Left ventricle myocardium superior (tissue), 1 donor: ENCODE data around the gene FN1. TPM values are rescaled to one million over a fixed set of nuclear protein-coding genes. Genes with fewer than 3 reads are reported as not detected.
"Not testable (repeated sequence)": the region's sequence is repeated elsewhere in the genome, so short reads cannot be mapped to it uniquely, and the experiment has no call there.

Experiments
- ATAC-seq: fragments of 200-7000 bp; cut with Tn5 transposase; one replicate; pipeline ENCODE4 v1.9.1; 2020; ENCODE audit warnings: mild to moderate bottlenecking, moderate library complexity
- DNase-seq: peaks from one replicate; pipeline ENCODE4 v3.0.0-alpha.2; 2020
- intact Hi-C: fragments of 100-400 bp; cut with micrococcal nuclease; formaldehyde crosslinking; loops from one replicate; pipeline ENCODE4 v1.11.0; 2022
- total RNA-seq: library from RNA; stranded (reverse); fragmentation: NEBNext Ultra II Directional; extraction: Animal tissue kit (Norgen Biotek cat#: 25700); gene quantifications from one replicate; pipeline ENCODE4 v1.2.1, GENCODE V29; 2021
- donor health status: DM: no; HTN: yes; CAD: no; lungs with severe emphysema.

FN1 gene
- total RNA-seq, 1 donor from 2014 or later = 68.9 TPM

DNA sequence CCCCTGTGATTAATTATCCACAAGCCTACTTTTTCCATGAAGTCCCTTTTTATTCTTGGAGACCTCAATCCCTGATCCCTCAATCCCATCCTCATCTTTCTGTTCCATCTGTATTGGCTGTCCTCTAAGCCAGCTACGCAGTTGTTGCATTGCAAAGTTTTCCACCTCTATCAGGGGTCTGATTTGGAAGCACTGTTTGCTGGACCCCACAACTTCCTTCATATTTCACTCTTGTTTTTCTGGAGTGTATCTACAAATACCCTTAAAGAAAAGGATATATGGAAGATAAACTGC, 22.4 kb downstream of the FN1 start:
- intact Hi-C loops = no loop called here
- ATAC-seq (no peak), DNase-seq (no peak)

DNA sequence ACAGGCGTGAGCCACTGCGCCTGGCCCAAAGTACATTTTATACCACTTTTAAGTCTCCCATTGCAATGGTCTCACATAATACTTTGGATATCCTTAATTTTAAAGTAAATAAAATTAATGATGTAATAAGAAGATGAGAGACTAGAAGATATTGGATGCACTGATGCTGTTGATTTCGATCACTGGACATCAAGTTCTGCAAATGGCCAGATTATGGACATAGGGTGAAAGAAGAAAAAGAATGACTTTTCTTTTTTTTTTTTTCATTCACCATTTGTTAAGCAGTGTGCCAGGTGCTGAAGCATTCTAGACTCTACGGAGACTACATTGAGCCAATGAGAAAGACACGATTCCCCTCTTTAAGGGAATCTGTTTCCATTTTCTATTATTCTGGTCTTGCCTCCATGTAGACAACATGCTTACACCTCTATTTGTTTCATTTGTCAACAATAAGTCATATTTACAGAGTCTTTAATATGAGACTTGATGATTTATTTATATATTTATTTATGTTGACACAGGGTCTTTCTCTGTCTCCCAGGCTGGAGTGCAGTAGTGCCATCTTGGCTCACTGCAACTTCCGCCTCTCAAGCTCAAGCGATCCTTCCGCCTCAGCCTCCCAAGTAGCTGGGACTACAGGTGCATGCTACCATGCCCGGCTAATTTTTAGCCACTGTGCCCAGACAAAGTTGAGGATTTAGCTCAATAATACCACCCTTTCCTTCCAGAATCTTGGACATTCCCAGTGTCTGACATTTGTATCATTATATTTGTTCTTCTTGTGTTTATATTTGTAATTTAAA, 23.7 kb downstream of the FN1 start:
- no peak for ATAC-seq
- DNase-seq = no peak
- intact Hi-C loops = no loop called here

DNA sequence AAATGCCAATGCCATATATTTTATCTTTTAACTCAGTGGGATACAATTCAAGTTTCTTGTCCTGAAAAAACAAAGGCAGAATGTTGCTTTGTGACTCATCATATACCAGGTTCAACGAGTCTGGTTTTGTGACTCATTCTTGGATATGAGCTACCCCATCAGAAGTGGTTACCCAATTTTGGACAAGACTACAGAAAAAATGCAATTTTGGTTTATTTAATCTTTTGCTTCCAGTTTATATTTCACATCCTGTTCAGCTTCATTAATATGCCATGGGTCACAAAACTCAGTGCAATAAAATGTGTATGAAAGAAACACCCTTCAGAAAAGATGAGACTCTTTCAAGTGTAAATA, 25.0 kb downstream of the FN1 start:
- ATAC-seq (no peak), DNase-seq (no peak)

DNA sequence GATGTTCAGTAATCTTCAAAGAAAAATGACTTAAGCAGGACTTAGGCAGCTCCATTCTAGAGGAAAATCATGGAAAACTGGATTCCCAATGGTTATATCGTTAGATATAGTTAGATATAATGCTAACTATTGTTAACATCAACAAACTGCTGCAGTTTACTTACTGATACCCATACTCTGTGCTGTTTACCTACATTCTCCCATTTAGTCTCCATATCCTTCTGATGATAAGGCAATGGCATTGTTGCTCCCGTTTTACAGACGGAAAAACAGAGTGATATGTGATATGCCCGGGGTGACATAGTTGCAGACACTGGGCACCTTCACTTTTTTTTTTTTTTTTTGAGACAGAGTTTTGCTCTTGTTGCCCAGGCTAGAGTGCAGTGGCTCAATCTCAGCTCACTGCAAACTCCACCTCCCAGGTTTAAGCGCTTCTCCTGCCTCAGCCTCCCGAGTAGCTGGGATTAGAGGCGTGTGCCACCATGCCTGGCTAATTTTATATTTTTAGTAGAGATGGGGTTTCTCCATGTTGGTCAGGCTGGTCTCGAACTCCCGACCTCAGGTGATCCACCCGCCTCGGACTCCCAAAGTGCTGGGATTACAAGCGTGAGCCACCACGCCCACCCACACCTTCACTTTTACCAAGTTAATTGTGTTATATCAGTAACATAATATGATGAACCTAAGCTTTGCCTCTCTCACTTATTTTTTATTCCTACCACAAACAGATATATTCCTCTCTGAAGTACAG, 25.5 kb downstream of the FN1 start:
- ATAC-seq, intact Hi-C loops, DNase-seq: not testable (repeated sequence)

More for the DNA sequence above, 25.0 kb downstream of the FN1 start:
- intact Hi-C loops = no loop called here

DNA sequence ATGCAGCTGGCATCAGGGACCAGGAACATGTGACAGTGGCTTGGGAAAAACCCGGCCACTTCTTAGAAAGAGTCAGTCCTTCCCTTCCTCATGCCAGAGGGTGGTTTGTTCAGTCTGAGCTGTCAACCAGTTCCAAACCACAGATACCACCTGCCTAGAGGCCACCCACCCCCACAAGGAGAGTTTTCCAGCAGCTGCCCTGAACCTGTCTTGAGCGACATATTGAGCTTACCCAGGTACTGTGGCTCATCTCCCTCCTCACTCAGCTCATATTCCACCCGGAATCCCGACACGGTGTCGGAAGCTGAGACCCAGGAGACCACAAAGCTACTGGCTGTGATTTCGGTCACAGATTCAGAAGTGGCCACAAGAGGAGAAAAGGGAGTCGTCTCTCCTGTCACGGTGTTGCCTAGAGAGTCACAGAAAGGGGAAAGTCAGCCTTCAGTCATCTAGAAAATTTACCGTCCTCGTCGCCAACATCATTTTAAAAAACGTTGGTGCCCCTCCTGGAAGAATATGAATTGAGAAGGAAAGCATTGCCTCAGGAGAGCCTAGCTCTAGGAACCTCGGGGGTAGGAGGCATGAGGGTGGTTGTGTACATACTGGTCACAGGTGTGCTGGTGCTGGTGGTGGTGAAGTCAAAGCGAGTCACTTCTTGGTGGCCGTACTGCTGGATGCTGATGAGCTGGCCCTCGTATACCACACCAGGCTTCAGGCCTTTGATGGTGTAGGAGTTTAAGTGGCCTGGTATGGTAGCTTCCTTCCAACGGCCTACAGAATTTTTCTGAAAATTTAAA, 26.3 kb downstream of the FN1 start:
- DNase-seq (no peak), ATAC-seq (no peak)

DNA sequence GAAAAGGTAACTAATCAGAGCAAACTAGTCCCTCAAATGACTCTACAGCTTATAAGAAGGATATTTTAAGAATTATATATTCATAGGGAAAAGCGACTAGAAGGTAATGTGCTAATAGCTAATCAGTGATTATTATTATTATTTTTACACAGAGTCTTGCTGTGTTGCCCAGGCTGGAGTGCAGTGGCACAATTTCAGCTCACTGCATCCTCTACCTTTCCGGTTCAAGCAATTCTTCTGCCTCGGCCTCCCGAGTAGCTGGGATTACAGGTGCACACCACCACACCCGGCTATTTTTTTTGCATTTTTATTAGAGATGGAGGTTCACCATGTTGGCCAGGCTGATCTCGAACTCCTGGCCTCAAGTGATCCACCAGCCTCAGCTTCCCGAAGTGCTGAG, 27.4 kb downstream of the FN1 start:
- intact Hi-C loops, DNase-seq, ATAC-seq: not testable (repeated sequence)

More for the DNA sequence above, 26.3 kb downstream of the FN1 start:
- intact Hi-C loops = no loop called here

DNA sequence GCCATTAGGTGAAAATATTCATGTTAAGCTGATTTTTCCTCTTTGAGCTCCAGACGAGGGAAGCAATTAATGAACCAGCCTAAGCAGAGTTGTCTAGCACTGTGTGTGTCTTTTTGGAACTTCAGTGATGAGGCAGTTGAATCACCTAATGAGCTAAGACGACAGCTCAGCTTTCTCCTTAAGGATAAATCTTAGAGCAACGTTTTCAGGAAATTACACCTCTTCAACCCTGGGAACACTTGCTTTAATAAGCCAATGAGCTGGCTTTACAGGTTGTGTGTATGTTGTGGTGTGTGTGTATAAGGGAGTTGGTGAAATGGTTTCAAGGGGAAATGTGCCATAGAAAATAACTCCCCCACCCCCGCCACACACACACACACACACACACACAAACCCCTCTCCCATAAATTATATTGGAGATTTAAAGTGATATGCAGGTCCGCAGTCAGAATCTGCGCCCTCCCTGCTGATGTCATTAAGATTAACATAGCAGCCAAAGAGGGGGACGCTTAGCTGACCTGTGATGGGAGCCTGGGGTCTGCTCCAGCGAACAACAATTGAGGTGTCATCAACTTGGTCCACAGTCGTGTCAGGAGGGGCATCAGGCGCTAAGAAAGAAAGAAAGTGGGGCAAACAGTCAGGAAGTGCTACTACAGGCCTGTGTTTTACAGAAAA, 28.1 kb downstream of the FN1 start:
- DNase-seq (no peak), ATAC-seq (no peak)
- intact Hi-C loops = no loop called here

DNA sequence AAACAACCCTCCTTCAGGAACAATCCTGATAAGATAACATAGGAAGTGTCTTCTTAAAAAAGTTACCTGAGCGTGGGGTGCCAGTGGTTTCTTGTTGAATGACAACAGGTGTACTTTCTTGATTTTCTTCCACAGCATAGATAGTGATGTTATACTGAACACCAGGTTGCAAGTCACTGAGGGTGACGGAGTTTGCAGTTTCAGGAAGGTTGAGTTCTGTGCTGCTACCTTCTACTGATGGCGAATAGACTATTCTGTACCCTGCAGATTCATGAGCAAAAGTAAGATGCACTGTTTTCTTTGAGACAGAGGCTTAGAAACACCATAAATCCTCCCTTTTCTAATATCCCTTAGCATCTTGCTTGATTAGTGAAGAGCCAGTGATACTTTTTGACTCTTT, 28.8 kb downstream of the FN1 start:
- DNase-seq = no peak
- ATAC-seq = no peak
- intact Hi-C loops = no loop called here

DNA sequence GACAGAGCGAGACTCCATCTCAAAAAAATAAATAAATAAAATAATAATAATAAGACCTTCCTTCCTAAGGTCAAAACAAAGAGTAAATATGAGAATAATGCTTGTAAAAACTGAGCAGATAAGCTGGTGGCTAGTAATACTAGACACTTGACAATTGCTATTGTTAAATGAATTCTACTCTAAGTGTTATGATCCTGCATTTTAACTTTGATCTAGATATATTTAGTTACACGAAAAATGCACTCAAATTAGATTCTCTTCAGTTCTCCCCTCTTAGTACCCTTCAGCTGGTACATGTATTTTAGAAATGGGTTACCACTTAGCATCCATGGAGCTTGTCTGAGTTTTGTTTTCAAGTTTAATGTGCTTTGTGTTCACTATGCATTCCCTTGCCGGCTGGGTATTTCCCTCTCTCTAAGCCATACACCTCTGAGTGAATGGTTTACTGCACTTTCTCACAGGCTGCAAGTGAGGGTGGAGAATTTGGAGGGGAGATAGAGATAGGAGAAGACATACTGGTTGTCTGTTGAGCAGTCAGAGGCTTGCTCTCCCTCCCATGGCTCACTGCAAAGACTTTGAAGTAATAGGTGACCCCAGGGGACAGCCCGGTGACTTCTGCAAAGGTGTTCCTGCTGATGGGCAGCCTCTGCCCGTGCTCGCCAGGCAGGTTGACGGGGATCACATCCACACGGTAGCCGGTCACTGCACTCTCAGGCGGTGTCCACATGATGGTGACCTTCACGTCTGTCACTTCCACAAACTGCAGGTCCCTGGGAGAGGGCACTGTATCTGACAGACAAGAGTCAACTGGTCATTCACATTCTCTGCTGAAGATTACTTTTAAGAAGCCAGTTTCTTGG, 29.9 kb downstream of the FN1 start:
- intact Hi-C loops = no loop called here
- ATAC-seq = no peak
- no peak for DNase-seq

DNA sequence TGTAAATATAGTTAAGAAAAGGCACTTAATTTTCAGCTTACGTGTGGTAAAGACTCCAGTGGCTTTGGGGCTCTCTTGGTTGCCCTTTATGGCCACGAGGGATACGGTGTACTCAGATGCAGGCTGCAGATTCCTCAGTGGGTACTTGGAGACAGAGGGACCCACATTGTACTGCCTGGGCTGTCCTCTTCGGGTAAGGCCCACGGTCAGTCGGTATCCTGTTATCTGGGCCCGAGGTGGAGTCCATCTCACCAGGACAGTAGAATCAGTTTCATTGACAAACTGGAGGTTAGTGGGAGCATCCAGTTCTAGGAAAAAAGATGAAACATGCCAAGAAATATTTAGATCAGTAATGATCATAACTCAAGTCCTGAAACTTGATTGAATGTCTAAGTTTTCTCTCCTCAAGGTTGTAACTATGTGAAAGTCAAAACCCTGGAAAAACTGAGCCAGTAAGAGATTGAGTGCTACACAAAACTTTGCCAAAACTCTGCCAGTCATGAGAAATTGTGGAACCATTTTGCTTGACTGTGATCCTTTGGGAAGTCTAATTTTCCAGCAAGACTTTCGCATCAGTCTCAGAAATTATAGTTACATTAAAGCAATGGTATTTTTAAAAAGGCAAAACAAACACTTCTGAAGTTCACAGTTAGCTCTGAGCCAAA, 31.4 kb downstream of the FN1 start:
- ATAC-seq (no peak), DNase-seq (no peak)
- intact Hi-C loops = no loop called here

DNA sequence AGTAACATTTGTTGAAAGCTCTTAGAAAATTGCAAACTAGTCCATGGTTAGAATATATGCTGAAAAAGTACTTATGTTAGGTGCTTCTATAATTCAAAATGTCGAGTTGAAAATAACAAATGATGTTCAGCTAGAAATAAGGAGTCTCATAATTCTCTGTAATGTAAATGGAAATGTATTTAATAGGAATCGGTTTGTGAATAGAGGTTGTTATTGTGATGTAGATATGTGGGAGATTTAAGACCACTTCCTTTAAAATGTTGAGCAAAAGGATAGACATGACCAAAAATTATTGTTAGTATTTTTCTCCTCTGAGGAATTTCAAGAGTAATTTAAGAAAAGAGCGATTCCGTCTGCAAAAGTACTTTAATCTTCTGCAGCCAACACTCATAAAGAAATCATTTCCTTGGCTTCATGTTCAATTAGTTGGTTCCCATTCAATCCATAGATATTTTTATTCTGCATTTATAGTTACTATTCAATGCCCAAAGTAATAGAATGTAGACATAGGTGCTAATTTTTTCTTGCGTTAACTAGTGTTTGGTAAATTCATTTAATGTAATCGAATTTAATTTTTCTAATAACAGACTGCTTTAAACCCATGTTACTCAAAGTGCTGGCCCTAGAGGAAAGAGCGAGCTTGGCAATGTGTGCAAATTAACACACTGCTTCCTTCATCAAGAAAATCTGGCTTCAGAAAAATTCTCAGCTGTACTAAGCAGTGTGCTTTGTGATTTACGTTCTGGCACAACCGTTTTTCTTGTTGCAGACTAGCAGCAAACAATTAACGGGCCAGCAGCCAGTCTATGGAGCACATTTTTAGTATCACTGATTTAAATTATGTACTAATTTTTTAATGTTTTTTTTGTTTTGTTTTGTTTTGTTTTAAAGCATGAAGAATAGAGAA, 32.2 kb downstream of the FN1 start:
- ATAC-seq (no peak), DNase-seq (no peak)
- intact Hi-C loops = no loop called here

DNA sequence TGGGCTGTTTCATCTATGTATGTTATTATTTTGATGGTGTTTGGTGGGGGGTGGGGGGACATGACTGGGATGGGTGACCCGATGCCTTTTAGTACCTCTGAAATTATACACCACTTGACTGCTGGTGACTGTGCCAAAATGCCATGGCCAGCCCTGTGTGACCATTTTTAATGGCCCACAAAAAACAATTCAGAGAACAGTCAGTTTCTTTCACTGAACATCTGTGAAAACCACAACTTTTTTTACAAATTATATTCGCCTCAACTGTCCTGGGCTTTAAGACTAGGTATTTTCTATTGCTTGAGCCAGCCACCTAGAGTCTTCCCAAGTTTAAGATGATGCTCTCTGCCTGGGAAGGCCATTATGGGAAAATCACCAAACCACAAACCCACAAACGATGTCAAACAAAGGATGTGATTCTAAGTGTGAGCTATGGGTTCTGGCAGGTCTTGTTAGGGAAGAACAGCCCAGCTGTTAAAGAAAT, 33.9 kb downstream of the FN1 start:
- no peak for DNase-seq
- ATAC-seq = no peak
- intact Hi-C loops = no loop called here

DNA sequence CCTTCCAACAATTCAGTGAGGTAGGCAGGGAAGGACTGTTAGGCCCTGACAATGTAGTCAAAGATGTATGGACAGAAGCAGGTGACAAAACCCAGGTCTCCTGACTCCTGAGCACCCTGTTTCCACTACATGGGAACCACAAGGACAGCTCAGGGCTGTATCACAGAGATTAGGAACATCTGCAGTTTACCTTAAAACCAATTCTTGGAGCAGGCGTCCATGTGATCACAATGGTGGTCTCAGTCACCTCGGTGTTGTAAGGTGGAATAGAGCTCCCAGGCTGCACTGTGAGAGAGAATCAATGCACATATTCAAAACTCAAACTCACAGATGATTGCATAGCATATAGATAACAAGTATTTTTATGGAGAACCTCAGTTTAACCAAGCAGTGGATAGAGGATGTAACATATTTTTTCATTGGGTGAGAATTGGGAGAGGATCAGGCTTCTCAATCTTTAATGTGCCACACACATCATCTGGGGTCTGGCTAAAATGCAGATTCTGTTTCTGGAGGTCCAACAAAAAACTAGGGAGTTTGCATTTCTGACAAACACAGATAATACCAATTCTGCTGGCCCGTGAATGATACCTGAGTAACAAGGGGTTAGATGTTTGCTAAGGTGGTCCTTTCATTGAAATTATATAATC, 36.7 kb downstream of the FN1 start:
- DNase-seq = no peak
- no peak for ATAC-seq
- intact Hi-C loops = no loop called here

DNA sequence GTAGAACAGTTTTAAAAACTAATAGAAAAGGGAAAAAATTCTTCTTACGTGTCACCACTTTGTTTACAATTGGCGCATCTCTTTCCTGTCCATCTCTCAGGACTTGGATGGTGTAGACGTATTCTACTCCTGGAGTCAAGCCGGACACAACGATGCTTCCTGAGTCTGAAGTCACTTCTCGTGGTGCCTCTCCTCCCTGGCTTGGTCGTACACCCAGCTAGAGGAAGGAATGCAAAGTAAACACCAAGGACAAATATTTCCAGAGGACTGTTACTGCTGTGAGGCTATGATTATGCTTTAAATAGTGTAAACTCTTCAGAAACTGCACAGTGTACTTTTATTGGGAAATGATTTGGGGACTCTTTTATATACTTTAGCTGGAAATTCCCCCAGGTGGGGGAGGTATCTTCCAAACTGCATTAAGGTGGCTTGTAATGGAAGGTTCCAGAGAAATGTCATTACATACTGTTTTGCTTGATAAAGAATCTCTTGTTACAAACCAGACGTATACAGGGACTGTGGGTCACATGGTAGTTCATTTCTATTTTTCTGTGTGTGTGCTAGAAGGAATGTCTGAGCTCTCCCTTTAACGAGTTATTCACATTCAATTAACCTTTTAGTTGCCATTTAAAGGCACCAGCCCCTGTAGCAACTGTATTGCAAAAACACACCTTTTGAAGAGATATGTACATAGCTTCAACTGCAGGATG, 38.1 kb downstream of the FN1 start:
- ATAC-seq (peak; percentile 51), DNase-seq (no peak)
- intact Hi-C loops = no loop called here

DNA sequence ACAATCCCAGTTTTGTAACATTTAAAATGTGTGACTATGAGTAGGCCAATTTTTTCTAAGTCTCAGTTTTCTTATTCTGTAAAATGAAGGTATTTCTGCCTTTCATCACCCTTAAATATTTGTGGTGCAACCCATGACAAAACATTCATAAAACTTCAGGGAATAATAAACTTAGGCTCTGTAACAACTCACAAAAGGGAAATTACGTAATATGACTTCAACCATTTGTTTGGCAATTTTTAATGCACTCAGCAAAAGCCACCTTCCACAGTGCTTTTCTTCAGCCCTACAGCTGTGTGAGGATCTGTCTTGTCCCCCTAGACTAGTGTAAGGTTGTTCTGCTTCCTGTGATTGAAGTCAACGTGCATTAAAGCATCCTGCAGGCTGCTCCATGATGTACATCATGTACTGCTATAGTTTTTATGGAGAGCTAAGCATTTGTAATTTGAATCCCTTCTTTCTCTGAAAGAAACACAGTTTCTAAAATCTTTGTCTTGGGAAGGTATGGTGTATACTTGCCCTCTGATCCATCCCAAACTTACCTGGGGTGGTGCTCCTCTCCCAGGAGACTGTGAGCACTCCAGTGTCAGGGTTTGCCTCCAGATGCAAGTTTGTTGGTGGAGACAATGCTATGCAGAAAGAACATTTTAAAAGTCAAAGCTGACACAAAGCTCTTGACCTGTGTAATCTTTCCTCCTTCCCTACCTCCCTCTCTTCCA, 39.1 kb downstream of the FN1 start:
- intact Hi-C loops = no loop called here
- DNase-seq = no peak
- ATAC-seq = peak; percentile 81
